HFFc6 (cell line): ENCODE results near the gene NECAP2. TPM values are rescaled to one million over a fixed set of nuclear protein-coding genes. Genes with fewer than 3 reads are reported as not detected.

ENCODE experiments used
- DNase-seq: peaks from one replicate; pipeline ENCODE4 v3.0.0-alpha.2; 2018
- H3K27ac Mint-ChIP-seq: 2 replicates; pipeline ENCODE4 v1.8.0; 2020; ENCODE audit warnings: mild to moderate bottlenecking, mixed read lengths
- H3K27me3 Mint-ChIP-seq: 2 replicates; pipeline ENCODE4 v1.8.0; 2021; ENCODE audit warnings: mild to moderate bottlenecking, moderate library complexity, mixed read lengths; ENCODE audit not compliant: insufficient read depth
- H3K36me3 Mint-ChIP-seq: 2 replicates; pipeline ENCODE4 v1.8.0; 2021; ENCODE audit warnings: low read depth, mixed read lengths
- H3K4me1 Mint-ChIP-seq: 2 replicates; pipeline ENCODE4 v1.8.0; 2020; ENCODE audit warnings: low read depth, mixed read lengths
- H3K4me3 Mint-ChIP-seq: 2 replicates; pipeline ENCODE4 v1.8.0; 2020; ENCODE audit warnings: mild to moderate bottlenecking, moderate library complexity, mixed read lengths
- H3K9me3 Mint-ChIP-seq: 2 replicates; pipeline ENCODE4 v1.8.0; 2020; ENCODE audit warnings: mild to moderate bottlenecking, mixed read lengths
- CTCF ChIP-seq: fragments of 200-600 bp; sonication (generic); IDR thresholded peaks from 2 replicates; pipeline ENCODE4 v1.5.0; 2021; ENCODE audit warnings: antibody characterized with exemption, mild to moderate bottlenecking
- long read RNA-seq: library from polyadenylated mRNA; unstranded; transcript quantifications from one replicate; pipeline ENCODE4 v2.0.0, GENCODE V29; 2019
- total RNA-seq, 6 experiments: library from RNA; stranded (reverse); fragmentation: NEBNext Ultra II Directional; extraction: Animal tissue kit (Norgen Biotek cat#: 25700); gene quantifications; 2 replicates in 1 of 6; 3 replicates in 5 of 6; pipeline ENCODE4 v1.2.3, GENCODE V29; 2021

The NECAP2 gene, protein sequence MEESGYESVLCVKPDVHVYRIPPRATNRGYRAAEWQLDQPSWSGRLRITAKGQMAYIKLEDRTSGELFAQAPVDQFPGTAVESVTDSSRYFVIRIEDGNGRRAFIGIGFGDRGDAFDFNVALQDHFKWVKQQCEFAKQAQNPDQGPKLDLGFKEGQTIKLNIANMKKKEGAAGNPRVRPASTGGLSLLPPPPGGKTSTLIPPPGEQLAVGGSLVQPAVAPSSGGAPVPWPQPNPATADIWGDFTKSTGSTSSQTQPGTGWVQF
- 10 to 100 TPM; 55.6 to 73.1 (median 62.8) TPM for total RNA-seq
- long read RNA-seq, transcript NECAP2-201 (8 exons, 2,070 nt), result major isoform, 137 of 162 reads
- long read RNA-seq, partial matches to known transcripts, result 15 of 162 reads
- long read RNA-seq, other reads (novel, unspliced or antisense), result 5 of 162 reads

- Mint-ChIP-seq H3K4me3 (peak within 1 kb of the TSS; percentile 92), H3K27ac (peak within 1 kb of the TSS; percentile 87), H3K4me1 (peaks cover 14% of the 10 kb centered on the region), H3K36me3 (peaks cover 8% of the 10 kb centered on the region; the same call in 1 of the 2 replicates), H3K27me3 (peaks cover 1% of the 10 kb centered on the region; the same call in 1 of the 2 replicates), H3K9me3 (no peaks in the 10 kb centered on the region)
- peak; percentile 89 for DNase-seq
- TF ChIP-seq CTCF, result peak; percentile 94
Observed at GRCh38 chr1:16440470-16441281, at the start of gene NECAP2. Gene NECAP2 (plus strand): TSS chr1:16440724. CDS start chr1:16440762, 38 bp downstream.

GRCh38 chr1:16391411-16391810, 49.1 kb upstream of the NECAP2 start:
- no peak for TF ChIP-seq CTCF
- Mint-ChIP-seq H3K4me1 (peaks cover 68% of the 10 kb centered on the region), H3K36me3 (peaks cover 4% of the 10 kb centered on the region), H3K4me3 (no peak overlapping the region), H3K27me3 (no peaks in the 10 kb centered on the region; the same call in 1 of the 2 replicates), H3K27ac (peak overlapping the region; percentile 19; the same call in 1 of the 2 replicates), H3K9me3 (no peaks in the 10 kb centered on the region)
- DNase-seq, result no peak

- H3K27me3 Mint-ChIP-seq, result no peaks in the 10 kb centered on the region; the same call in 1 of the 2 replicates
- peak overlapping the region; percentile 14; the same call in 1 of the 2 replicates for H3K27ac Mint-ChIP-seq
- peaks cover 62% of the 10 kb centered on the region for H3K4me1 Mint-ChIP-seq
- no peaks in the 10 kb centered on the region for H3K9me3 Mint-ChIP-seq
- no peak for TF ChIP-seq CTCF
- DNase-seq, result no peak
- H3K4me3 Mint-ChIP-seq, result no peak overlapping the region
- H3K36me3 Mint-ChIP-seq, result peaks cover 7% of the 10 kb centered on the region
Observed at GRCh38 chr1:16392740-16393569, 47.6 kb upstream of the NECAP2 start.

GRCh38 chr1:16393570-16394521, 46.7 kb upstream of the NECAP2 start:
- H3K9me3 Mint-ChIP-seq, result no peaks in the 10 kb centered on the region
- DNase-seq, result no peak
- H3K27me3 Mint-ChIP-seq, result no peaks in the 10 kb centered on the region; the same call in 1 of the 2 replicates
- peaks cover 62% of the 10 kb centered on the region for H3K4me1 Mint-ChIP-seq
- H3K27ac Mint-ChIP-seq, result no peak overlapping the region; the same call in 1 of the 2 replicates
- no peak for TF ChIP-seq CTCF
- H3K4me3 Mint-ChIP-seq, result no peak overlapping the region
- H3K36me3 Mint-ChIP-seq, result peaks cover 7% of the 10 kb centered on the region
